GM19452 (cell line): ENCODE results near the gene SYVN1.
A peak's percentile ranks its signal among the peaks of the same experiment; 100 is the strongest.
"Not testable (repeated sequence)": the region's sequence is repeated elsewhere in the genome, so short reads cannot be mapped to it uniquely, and the experiment has no call there.

Experiments used
- ATAC-seq: cut with Tn5 transposase; IDR thresholded peaks from one replicate; pipeline ENCODE4 v1.9.1; 2021; ENCODE audit not compliant: unreplicated experiment

Gene SYVN1

DNA sequence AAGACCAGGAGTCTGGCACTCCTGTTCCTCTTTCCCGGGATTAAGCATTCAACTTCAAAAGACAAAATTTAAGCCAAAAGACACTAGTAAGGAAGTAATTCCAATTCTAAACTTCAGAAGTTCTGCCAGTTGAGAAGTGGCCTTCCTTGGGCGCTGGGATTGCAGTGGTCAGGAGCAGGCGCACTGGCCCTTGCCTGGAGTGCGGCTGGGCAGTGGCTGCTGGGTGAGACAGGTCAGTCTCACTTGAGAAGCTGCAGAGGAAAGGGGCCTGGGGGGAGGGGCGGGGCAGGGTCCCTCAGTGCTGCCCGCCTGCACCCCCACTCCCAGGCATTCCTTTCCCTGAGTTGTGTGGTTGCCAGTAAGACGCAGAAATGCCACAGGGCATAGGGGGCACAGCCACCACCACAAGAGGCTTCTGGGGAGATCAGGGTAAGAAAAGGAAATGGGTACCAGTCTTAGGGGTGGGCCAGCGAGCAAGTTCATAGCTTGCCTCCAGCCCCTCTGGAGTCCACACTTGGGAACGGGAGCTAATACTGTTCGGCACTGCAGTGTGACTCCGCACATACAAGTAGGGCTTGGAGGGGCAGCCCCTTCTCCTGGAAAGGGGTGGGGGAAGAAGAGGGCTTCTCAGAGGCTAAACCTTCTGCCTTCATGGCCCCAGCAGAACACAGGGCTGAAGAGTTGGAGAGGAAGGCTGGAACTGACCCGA is 6.7 kb downstream of the SYVN1 start:
- no peak for ATAC-seq

- no peak for ATAC-seq
Observed at GRCh38 chr11:65126624-65127274, 7.6 kb downstream of the SYVN1 start.

DNA sequence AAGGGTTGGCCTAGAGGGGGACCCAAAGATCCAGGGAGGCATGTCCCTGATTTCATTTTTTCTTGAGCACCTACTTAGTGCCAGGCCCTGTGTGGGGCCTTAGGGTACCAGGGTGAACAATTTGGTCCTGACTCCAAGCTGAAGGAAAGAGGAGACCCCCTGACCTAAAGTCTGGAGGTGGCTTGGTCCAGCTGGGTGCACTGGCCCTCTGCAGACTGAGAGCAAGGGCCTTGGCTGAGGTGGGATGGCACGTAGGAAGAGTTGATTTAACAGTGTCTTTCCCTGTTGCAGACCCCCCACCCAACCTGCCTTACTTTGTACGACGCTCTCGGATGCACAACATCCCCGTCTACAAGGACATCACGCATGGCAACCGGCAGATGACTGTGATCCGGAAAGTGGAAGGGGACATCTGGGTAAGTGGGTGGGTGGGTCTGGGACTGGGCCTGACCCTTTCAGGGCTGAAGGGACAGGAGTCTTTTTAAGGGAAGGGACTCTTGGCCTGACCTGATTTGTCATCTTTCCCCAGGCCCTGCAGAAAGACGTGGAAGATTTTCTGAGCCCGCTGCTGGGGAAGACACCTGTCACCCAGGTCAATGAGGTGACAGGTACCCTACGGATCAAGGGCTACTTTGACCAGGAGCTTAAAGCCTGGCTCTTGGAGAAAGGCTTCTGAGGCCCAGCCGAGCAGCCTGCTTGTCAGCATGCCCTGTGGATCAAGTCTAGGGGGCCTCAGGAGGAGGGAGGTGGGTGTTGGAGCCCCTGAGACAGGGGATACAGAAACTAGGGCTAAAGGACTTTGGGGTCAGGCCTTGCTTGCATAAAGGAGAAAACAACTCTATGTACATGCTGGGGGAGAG is 8.9 kb downstream of the SYVN1 start:
- no peak for ATAC-seq

DNA sequence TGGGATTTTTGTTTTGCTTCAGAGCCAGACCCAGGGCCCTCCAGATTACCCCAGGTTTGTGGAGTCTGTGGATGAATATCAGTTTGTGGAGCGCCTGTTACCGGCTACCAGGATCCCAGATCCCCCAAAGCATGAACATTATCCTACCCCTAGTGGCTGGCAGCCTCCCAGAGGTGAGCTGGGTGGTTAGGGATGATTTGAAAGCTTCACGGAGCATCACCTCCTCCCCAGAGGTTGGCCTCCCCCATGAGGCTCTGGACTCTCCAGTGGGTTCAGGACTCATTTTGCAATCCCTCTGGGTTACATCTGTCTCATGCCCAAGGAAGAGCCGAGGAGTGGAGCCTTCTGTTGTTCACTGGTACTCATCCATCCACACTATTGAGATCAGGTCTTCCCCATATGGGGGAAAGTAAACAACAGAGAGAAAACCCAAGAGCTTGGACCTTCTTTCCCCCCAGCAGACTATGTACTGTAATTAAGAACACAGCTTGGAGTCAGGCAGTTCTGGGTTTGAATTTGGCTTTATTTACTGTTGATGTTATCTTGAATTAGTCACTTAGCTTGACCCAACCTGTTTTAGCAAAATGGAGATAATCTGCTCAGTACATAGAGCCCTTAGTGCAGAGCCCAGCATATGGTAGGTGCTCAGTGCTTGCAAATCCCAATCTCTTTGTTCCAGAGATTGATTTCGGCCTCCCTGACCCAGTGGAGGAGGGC is 9.7 kb downstream of the SYVN1 start:
- ATAC-seq, result no peak

- peak; percentile 60 for ATAC-seq
Observed at GRCh38 chr11:65121865-65122696, 12.2 kb downstream of the SYVN1 start, which contains the start of the genes FAU and MRPL49. Gene FAU, minus strand, starts transcription at chr11:65122134. Its CDS starts 321 bp downstream, at chr11:65121813. Gene MRPL49, plus strand, starts transcription at chr11:65122321. Its CDS starts 26 bp downstream, at chr11:65122347.

- ATAC-seq, result no peak
Observed at GRCh38 chr11:65121447-65121864, 12.9 kb downstream of the SYVN1 start.

- no peak for ATAC-seq
Observed at GRCh38 chr11:65120831-65121230, 13.5 kb downstream of the SYVN1 start.

DNA sequence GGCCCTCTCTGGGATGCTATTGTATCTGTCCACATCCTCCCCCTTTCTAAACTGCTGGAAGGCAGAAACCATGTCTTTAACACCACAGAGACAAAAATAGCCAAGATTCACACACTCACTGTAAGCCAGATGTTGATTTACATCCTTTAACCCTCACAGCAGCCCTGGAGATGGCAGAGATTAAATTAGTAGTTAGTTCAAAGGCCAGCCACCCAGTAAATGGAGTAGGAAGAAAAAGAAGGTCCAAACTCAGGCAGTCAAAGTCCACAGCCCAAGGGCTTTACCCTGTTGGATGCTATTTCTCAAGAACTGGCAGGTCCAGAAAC is 14.7 kb downstream of the SYVN1 start:
- no peak for ATAC-seq

- not testable (repeated sequence) for ATAC-seq
Observed at GRCh38 chr11:65118891-65119669, 15.2 kb downstream of the SYVN1 start.

- ATAC-seq, result no peak
Observed at GRCh38 chr11:65118097-65118837, 16.1 kb downstream of the SYVN1 start.

GRCh38 chr11:65117206-65118096 is 16.9 kb downstream of the SYVN1 start, which contains the start of gene ZNHIT2:
Gene ZNHIT2, minus strand, starts transcription at chr11:65117701. Its CDS starts 48 bp downstream, at chr11:65117653.
- peak; percentile 61 for ATAC-seq

DNA sequence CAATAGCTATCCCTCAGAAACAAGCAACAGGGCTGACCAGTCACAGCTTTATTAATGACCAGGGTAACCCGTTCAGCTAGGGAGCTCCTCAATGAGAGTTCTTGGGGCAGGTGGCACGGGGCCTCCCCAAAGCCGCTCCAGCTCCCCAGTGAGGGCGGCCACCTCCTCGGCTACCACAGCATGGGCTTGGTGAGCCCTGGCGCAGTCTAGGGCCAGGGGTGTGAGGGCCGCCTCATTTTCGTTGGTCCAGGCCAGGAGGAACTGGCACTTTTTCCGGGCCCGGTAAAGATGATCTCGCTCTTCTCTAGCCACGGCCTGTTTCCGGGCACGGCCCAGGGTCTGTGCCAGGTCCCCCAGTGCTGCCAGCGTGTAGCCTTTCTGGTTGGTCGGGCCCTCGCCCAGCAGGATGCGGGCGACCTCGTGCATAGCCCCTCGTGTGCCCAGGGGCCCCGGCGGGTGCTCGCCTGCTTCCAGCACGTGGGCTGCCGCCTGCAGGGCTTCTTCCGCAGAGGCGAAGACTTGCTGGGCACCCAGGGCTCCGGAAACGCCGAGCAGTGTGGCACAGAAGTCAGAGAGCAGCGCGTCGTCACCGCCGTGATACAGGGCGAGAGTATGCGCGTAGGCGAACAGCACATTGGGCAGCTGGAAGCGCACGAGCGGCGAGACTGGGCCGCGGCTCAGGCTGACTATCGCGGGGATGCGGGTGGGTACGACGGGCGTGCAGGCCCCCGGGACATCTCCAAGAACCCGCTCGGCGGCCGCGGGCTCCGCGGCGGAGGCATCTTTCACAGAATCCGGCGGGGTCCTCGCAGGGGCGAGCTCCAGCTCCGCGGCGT is 17.7 kb downstream of the SYVN1 start:
- ATAC-seq, result no peak

DNA sequence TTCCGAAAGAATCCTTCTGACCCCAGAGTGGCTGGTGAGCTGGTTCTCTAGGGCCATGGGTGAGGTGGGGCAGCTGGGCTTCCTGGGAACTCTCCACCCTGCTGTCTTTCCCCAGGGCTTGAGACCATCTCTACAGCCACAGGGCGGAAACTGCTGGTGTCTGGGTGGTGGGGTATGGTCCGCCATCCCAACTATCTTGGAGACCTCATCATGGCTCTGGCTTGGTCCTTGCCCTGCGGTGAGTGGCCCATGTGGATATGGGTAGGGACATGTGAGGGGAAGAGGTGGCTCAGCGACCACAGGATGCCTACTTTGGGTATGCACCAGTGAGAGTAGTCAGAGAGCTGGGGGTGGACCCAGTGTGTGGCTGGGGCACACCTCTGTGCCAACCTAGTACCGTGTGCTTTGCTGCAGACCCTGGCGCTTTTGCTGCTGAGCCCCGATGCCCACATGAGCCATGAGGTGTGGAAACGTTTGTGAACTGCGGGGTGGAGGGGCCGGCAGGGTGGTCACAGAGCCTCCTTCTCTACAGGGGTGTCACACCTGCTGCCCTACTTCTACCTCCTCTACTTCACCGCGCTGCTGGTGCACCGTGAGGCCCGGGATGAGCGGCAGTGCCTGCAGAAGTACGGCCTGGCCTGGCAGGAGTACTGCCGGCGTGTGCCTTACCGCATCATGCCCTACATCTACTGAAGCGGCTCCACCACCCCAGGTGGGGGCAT is 18.8 kb downstream of the SYVN1 start:
- ATAC-seq, result no peak

- no peak for ATAC-seq
Observed at GRCh38 chr11:65114538-65115171, 19.7 kb downstream of the SYVN1 start.

DNA sequence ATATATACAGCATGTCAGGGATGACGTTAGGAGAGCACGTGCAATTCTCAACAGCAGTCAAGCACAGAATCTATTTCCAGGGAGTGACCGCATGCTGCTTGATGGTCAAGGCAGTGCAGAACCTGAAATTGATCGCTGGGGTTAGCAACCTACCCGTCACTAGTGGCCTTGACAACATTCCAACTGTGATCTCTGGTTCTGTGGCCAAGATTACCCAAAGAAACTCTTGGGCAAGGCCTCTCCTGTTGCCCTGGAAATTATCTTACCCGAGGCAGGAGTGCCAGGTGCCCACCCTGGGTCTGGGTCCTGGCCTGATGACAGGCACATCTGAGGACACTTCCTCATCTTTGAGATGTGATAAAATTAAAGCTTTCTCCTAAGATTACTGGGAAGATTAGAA is 20.5 kb downstream of the SYVN1 start:
- ATAC-seq, result no peak

- ATAC-seq, result no peak
Observed at GRCh38 chr11:65113361-65113756, 21.0 kb downstream of the SYVN1 start.
